GM12873 (cell line): ENCODE data around the gene CFAP97D1.
A peak's percentile ranks its signal among the peaks of the same experiment; 100 is the strongest.

ENCODE experiments used
- CTCF ChIP-seq: IDR thresholded peaks from 2 replicates; pipeline ENCODE4 v1.5.1; 2012; ENCODE audit warnings: low read depth, mild to moderate bottlenecking, moderate library complexity, low read length, control low read depth; ENCODE audit not compliant: insufficient read depth; ENCODE audit errors: missing control alignments

CFAP97D1 gene

GRCh38 chr17:43757171-43757660 is 23.0 kb upstream of the CFAP97D1 start:
- no peak for TF ChIP-seq CTCF

DNA sequence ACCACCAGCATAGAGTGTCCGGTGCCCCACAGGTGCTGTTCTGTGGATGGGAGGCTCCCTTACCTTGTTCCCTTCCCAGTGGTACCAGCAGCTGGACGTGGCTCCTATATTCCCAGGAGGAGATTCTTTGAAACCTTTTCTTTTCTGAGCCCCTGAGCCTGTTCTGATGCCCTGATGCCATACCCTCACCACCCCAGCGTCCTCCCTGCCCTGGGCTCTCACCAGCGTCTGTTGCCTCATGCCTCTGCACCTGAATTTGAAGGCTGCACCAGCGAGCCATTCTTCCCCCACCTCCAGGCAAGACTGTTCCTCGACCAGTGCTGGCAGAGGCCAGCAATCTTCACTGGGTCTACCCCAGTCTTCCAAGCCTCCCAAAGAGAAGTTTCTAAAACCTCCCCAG is 22.1 kb upstream of the CFAP97D1 start:
- TF ChIP-seq CTCF: no peak

DNA sequence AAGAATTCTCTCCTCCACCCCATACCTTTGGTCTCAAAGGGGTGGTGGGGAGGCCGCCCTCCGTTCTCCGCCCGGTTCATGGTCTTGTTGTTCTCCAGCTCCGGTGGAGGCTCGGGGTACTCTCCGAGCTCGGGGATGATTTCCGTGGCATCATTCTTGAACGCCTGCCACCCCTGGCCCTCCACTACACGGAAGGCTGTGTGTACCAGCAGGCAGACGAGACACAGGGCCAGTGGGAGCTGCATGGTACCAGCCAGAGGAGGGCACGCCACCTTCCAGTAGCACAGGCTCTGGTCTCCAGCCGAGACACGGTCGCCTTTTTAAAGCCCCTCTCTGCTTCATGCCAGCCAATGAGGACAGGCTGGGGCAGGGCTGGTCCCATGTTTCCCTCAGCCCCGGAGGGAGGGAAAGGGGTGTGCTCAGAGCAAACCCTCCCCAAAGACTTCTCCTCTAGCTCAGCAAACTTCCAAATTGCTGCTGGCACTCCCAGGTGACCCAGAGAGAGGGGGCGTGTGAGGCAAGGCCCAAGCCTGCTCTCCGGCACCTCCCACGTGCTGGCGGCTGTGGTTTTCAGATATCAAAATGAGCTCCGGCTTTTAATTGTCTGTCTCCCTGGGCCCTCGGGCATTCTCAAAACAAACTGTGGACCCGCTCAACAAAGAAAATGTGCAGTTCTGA is 21.6 kb upstream of the CFAP97D1 start, which contains the start of gene SOST:
TSS of gene SOST (minus strand) at position 295 of the 678 bp plus-strand sequence. CDS start at position 245, 50 bp downstream.
- TF ChIP-seq CTCF: no peak

DNA sequence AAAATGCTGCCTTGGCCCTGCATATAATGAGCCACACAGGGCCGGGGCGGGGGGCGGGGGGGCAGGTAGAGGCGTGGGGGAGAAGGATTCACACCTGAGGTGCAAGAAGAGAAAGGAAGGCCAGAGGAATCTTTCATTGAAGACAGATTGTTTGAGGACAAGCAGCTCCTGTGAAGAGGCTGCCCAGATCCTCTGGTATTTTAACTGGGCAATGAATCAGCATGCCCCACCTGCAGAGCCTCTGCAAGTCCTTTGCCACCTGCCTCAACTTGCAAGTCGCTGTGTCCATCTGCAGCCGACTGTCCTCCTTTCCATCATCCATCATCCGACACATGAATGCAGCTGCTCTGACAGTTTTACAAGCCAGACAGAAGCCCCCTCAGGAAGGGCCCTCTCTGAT is 20.4 kb upstream of the CFAP97D1 start:
- TF ChIP-seq CTCF: no peak

GRCh38 chr17:43760254-43760852 is 19.9 kb upstream of the CFAP97D1 start:
- peak; percentile 99 for TF ChIP-seq CTCF

- TF ChIP-seq CTCF: peak; percentile 80
Measured at GRCh38 chr17:43766413-43767052, 13.7 kb upstream of the CFAP97D1 start.

GRCh38 chr17:43767053-43767712 is 13.1 kb upstream of the CFAP97D1 start:
- no peak for TF ChIP-seq CTCF
